Hepatocyte (in vitro differentiated cells): ENCODE results near the gene LHPP. TPM values are rescaled to one million over a fixed set of nuclear protein-coding genes. Genes with fewer than 3 reads are reported as not detected.

Experiments used
- DNase-seq: peaks from one replicate; pipeline ENCODE4 v3.0.0-alpha.2; 2016; ENCODE audit warnings: low spot score
- H2AFZ ChIP-seq: fragments of 200-600 bp; sonication (generic); 2 replicates; pipeline ENCODE4 v1.6.0; 2016; ENCODE audit warnings: antibody characterized with exemption, mild to moderate bottlenecking
- H3K27ac ChIP-seq: fragments of 200-600 bp; sonication (generic); 2 replicates; pipeline ENCODE4 v1.5.1; 2016; ENCODE audit warnings: mild to moderate bottlenecking
- H3K27me3 ChIP-seq: fragments of 200-600 bp; sonication (generic); 2 replicates; pipeline ENCODE4 v1.6.1; 2016
- H3K36me3 ChIP-seq: fragments of 200-600 bp; sonication (generic); replicated peaks from 2 replicates; pipeline ENCODE4 v1.5.1; 2016; ENCODE audit warnings: low read depth; ENCODE audit not compliant: insufficient read depth
- H3K4me1 ChIP-seq: fragments of 200-600 bp; sonication (generic); 2 replicates; pipeline ENCODE4 v1.5.1; 2016; ENCODE audit warnings: mild to moderate bottlenecking, moderate library complexity; ENCODE audit not compliant: insufficient read depth
- H3K4me2 ChIP-seq: fragments of 200-600 bp; sonication (generic); 2 replicates; pipeline ENCODE4 v1.6.0; 2016
- H3K4me3 ChIP-seq: fragments of 200-600 bp; sonication (generic); 2 replicates; pipeline ENCODE4 v1.5.1; 2016; ENCODE audit warnings: mild to moderate bottlenecking
- H3K79me2 ChIP-seq: fragments of 200-600 bp; sonication (generic); 2 replicates; pipeline ENCODE4 v1.6.0; 2017; ENCODE audit warnings: mild to moderate bottlenecking
- H3K9me2 ChIP-seq: fragments of 200-600 bp; sonication (generic); replicated peaks from 2 replicates; pipeline ENCODE4 v1.6.0; 2017; ENCODE audit warnings: mild to moderate bottlenecking; ENCODE audit not compliant: insufficient read depth
- H3K9me3 ChIP-seq: fragments of 200-600 bp; sonication (generic); 2 replicates; pipeline ENCODE4 v1.5.1; 2016; ENCODE audit warnings: low read depth, mild to moderate bottlenecking
- H4K20me1 ChIP-seq: fragments of 200-600 bp; sonication (generic); 2 replicates; pipeline ENCODE4 v1.6.0; 2016; ENCODE audit warnings: mild to moderate bottlenecking; ENCODE audit not compliant: insufficient read depth, poor library complexity, severe bottlenecking
- CTCF ChIP-seq: fragments of 200-600 bp; sonication (generic); IDR thresholded peaks from 2 replicates; pipeline ENCODE4 v1.5.1; 2016; ENCODE audit warnings: antibody characterized with exemption, mild to moderate bottlenecking; ENCODE audit not compliant: poor library complexity
- EZH2 ChIP-seq: fragments of 200-600 bp; sonication (generic); IDR thresholded peaks from 2 replicates; pipeline ENCODE4 v1.6.1; 2016; ENCODE audit warnings: antibody characterized with exemption, mild to moderate bottlenecking, borderline replicate concordance
- EZH2phosphoT487 ChIP-seq: fragments of 200-600 bp; sonication (generic); IDR thresholded peaks from one replicate; pipeline ENCODE4 v1.6.1; 2018; ENCODE audit warnings: antibody characterized with exemption, mild to moderate bottlenecking, low read depth, moderate library complexity; ENCODE audit not compliant: unreplicated experiment, severe bottlenecking
- WGBS: methylation state at CpG from one replicate; pipeline ENCODE4 v1.1.6; 2016; ENCODE audit warnings: low lambda C conversion rate; ENCODE audit errors: missing lambda C conversion rate; 5-methylcytosine and 5-hydroxymethylcytosine counted together
- polyA plus RNA-seq: library from polyadenylated mRNA; unstranded; fragments of >200 nt; fragmentation: Nextera tagmentation; extraction: Ambion mirVana; gene quantifications from 2 replicates; pipeline ENCODE4 v1.2.1, GENCODE V29; 2016
- total RNA-seq: library from RNA; depleted of rRNA; stranded (reverse); fragments of >200 nt; gene quantifications from 2 replicates; pipeline ENCODE4 v1.2.3, GENCODE V29; 2014

LHPP gene
- total and polyA plus RNA-seq, 2 experiments from 2014 or later = 29.4 to 30.3 TPM

- TF ChIP-seq CTCF (no peak), EZH2 (no peak)
- no peaks in the 10 kb centered on the region for H3K36me3 ChIP-seq
- 86% methylated on average over 12 of the region's 12 CpGs for WGBS
- H3K9me2 ChIP-seq = no peaks in the 10 kb centered on the region
- H4K20me1 ChIP-seq = no peaks in the 10 kb centered on the region
- H3K27me3 ChIP-seq = no peaks in the 10 kb centered on the region
- no peak for DNase-seq
- H3K4me3 ChIP-seq = no peak overlapping the region
- H3K79me2 ChIP-seq = no peaks in the 10 kb centered on the region
- H3K4me1 ChIP-seq = no peaks in the 10 kb centered on the region
- H3K4me2 ChIP-seq = no peak overlapping the region
- H2AFZ ChIP-seq = no peak overlapping the region
- H3K9me3 ChIP-seq = no peaks in the 10 kb centered on the region
- no peak overlapping the region for H3K27ac ChIP-seq
These were observed 140.5 kb downstream of the LHPP start for GRCh38 chr10:124602121-124602561.

- Histone ChIP-seq H3K4me2 (no peak overlapping the region), H3K27ac (no peak overlapping the region), H4K20me1 (no peaks in the 10 kb centered on the region), H3K4me1 (no peaks in the 10 kb centered on the region), H3K36me3 (no peaks in the 10 kb centered on the region), H3K4me3 (no peak overlapping the region), H2AFZ (no peak overlapping the region), H3K9me2 (no peaks in the 10 kb centered on the region), H3K79me2 (no peaks in the 10 kb centered on the region), H3K27me3 (no peaks in the 10 kb centered on the region), H3K9me3 (no peaks in the 10 kb centered on the region)
- DNase-seq = no peak
- 88% methylated on average over 11 of the region's 12 CpGs for WGBS
- no peak for TF ChIP-seq EZH2
- no peak for TF ChIP-seq EZH2phosphoT487
- TF ChIP-seq CTCF = no peak
These were observed 141.2 kb downstream of the LHPP start for GRCh38 chr10:124602646-124603365.

GRCh38 chr10:124603376-124604213 lies 142.0 kb downstream of the LHPP start:
- no peaks in the 10 kb centered on the region for H3K79me2 ChIP-seq
- H2AFZ ChIP-seq = no peak overlapping the region
- no peaks in the 10 kb centered on the region for H3K9me3 ChIP-seq
- H3K4me1 ChIP-seq = no peaks in the 10 kb centered on the region
- TF ChIP-seq EZH2 (no peak), CTCF (no peak), EZH2phosphoT487 (no peak)
- no peaks in the 10 kb centered on the region for H3K27me3 ChIP-seq
- H3K36me3 ChIP-seq = no peaks in the 10 kb centered on the region
- H4K20me1 ChIP-seq = no peaks in the 10 kb centered on the region
- H3K4me3 ChIP-seq = no peak overlapping the region
- no peak overlapping the region for H3K27ac ChIP-seq
- H3K4me2 ChIP-seq = no peak overlapping the region
- no peak for DNase-seq
- WGBS = 90% methylated on average over 18 of the region's 18 CpGs
- no peaks in the 10 kb centered on the region for H3K9me2 ChIP-seq
